ENCODE data around the gene ANKMY1.

ANKMY1 gene

GRCh38 chr2:240567872-240568677 lies 10.3 kb upstream of the ANKMY1 start, which contains the start of gene RNPEPL1:
TSS of gene RNPEPL1 (plus strand) at chr2:240568484. CDS start at chr2:240568587, 103 bp downstream.
- intact Hi-C loops (cut with DNase I; ENCODE audit: low total_unique reads): loop anchor here (10.0 kb wide), 2 partner anchors 133 to 333 kb away; partner anchors contain the start of gene GPC1
- Histone ChIP-seq H3K4me3 (peak within 1 kb of the TSS; percentile 83 to 86), H3K4me1 (peaks cover 5 to 62% (median 44%) of the 10 kb centered on the region in 4 donors), H3K27ac (peak within 1 kb of the TSS; percentile 94 to 99), H3K9me3 (no peaks in the 10 kb centered on the region), H3K27me3 (no peaks in the 10 kb centered on the region), H3K36me3 (peaks cover 0 to 21% (median 6%) of the 10 kb centered on the region in 3 donors)
- DNase-seq: peak; percentile 33 to 76
- TF ChIP-seq CTCF (IDR thresholded peaks at IDR 0.05): peak in 1 of 2 experiments; percentile 19

GRCh38 chr2:240567137-240567871 lies 9.5 kb upstream of the ANKMY1 start:
- intact Hi-C loops (cut with DNase I; ENCODE audit: low total_unique reads): loop anchor here (10.0 kb wide), 2 partner anchors 133 to 333 kb away; partner anchors contain the start of gene GPC1
- Histone ChIP-seq H3K4me3 (peak overlapping the region; percentile 83 to 86), H3K27me3 (no peaks in the 10 kb centered on the region), H3K9me3 (no peaks in the 10 kb centered on the region), H3K4me1 (peaks cover 5 to 64% (median 44%) of the 10 kb centered on the region in 4 donors), H3K36me3 (peaks cover 0 to 18% (median 2%) of the 10 kb centered on the region in 3 donors), H3K27ac (peak overlapping the region; percentile 94 to 99)
- no peak for TF ChIP-seq CTCF (IDR thresholded peaks at IDR 0.05)
- DNase-seq: peak; percentile 34 to 76

GRCh38 chr2:240566203-240567136 lies 8.7 kb upstream of the ANKMY1 start:
- peaks cover 5 to 69% (median 49%) of the 10 kb centered on the region in 4 donors for H3K4me1 ChIP-seq
- H3K4me3 ChIP-seq: peak overlapping the region; percentile 83 to 86
- intact Hi-C loops (cut with DNase I; ENCODE audit: low total_unique reads): loop anchor here (10.0 kb wide), 2 partner anchors 132 to 332 kb away; partner anchors contain the start of gene GPC1

GRCh38 chr2:240565333-240566202 lies 7.8 kb upstream of the ANKMY1 start:
- H3K4me3 ChIP-seq: peak overlapping the region; percentile 18 to 86

More at GRCh38 chr2:240566203-240567136, 8.7 kb upstream of the ANKMY1 start:
- H3K27me3 ChIP-seq: no peaks in the 10 kb centered on the region
- DNase-seq: peak; percentile 94 to 98
- peak; percentile 70 to 94 for TF ChIP-seq CTCF (IDR thresholded peaks at IDR 0.05)
- H3K36me3 ChIP-seq: peaks cover 0 to 12% (median 0%) of the 10 kb centered on the region in 3 donors
- H3K9me3 ChIP-seq: no peaks in the 10 kb centered on the region
- H3K27ac ChIP-seq: peak overlapping the region; percentile 94 to 99

More at GRCh38 chr2:240565333-240566202, 7.8 kb upstream of the ANKMY1 start:
- intact Hi-C loops (cut with DNase I; ENCODE audit: low total_unique reads): loop anchor here (10.0 kb wide), 2 partner anchors 131 to 331 kb away; partner anchors contain the start of gene GPC1
- no peaks in the 10 kb centered on the region for H3K9me3 ChIP-seq
- no peak for TF ChIP-seq CTCF (IDR thresholded peaks at IDR 0.05)
- H3K36me3 ChIP-seq: peaks cover 0 to 5% (median 0%) of the 10 kb centered on the region in 3 donors
- DNase-seq: peak; percentile 78 to 84
- no peaks in the 10 kb centered on the region for H3K27me3 ChIP-seq
- H3K4me1 ChIP-seq: peaks cover 5 to 64% (median 45%) of the 10 kb centered on the region in 4 donors
- H3K27ac ChIP-seq: peak overlapping the region; percentile 64 to 94
